ENCODE measurements around the gene GDF10. TPM values are rescaled to one million over a fixed set of nuclear protein-coding genes. Genes with fewer than 3 reads are reported as not detected.

The GDF10 gene
- total and polyA plus RNA-seq, 2 experiments from 2014 or later: 2.5 to 5.7 TPM

- peaks cover 3% of the 10 kb centered on the region for H3K4me1 ChIP-seq (ENCODE audit: insufficient read depth)
- no peaks in the 10 kb centered on the region for H3K36me3 ChIP-seq (replicated peaks; ENCODE audit: insufficient read depth, low read depth)
- H3K27ac ChIP-seq: no peak overlapping the region
- DNase-seq (ENCODE audit: low spot score): no peak
- H2AFZ ChIP-seq: no peak overlapping the region
- no peak overlapping the region for H3K4me3 ChIP-seq
- TF ChIP-seq EZH2phosphoT487 (IDR thresholded peaks at IDR 0.05; ENCODE audit: low read depth, severe bottlenecking, unreplicated experiment): no peak
- no peak for TF ChIP-seq EZH2 (IDR thresholded peaks at IDR 0.05; ENCODE audit: borderline replicate concordance)
- TF ChIP-seq, protein P1, sequence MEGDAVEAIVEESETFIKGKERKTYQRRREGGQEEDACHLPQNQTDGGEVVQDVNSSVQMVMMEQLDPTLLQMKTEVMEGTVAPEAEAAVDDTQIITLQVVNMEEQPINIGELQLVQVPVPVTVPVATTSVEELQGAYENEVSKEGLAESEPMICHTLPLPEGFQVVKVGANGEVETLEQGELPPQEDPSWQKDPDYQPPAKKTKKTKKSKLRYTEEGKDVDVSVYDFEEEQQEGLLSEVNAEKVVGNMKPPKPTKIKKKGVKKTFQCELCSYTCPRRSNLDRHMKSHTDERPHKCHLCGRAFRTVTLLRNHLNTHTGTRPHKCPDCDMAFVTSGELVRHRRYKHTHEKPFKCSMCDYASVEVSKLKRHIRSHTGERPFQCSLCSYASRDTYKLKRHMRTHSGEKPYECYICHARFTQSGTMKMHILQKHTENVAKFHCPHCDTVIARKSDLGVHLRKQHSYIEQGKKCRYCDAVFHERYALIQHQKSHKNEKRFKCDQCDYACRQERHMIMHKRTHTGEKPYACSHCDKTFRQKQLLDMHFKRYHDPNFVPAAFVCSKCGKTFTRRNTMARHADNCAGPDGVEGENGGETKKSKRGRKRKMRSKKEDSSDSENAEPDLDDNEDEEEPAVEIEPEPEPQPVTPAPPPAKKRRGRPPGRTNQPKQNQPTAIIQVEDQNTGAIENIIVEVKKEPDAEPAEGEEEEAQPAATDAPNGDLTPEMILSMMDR (IDR thresholded peaks at IDR 0.05; ENCODE audit: poor library complexity): no peak
- H3K9me3 ChIP-seq (ENCODE audit: low read depth): no peaks in the 10 kb centered on the region
- no peaks in the 10 kb centered on the region for H4K20me1 ChIP-seq (ENCODE audit: insufficient read depth, poor library complexity, severe bottlenecking)
- no peaks in the 10 kb centered on the region for H3K79me2 ChIP-seq
- 94% methylated on average over 1 of the region's 1 CpG for WGBS (ENCODE audit: low lambda C conversion rate, missing lambda C conversion rate)
- no peaks in the 10 kb centered on the region for H3K9me2 ChIP-seq (replicated peaks; ENCODE audit: insufficient read depth)
- no peak overlapping the region for H3K4me2 ChIP-seq
- no peaks in the 10 kb centered on the region for H3K27me3 ChIP-seq
These were observed 44.1 kb upstream of the GDF10 start for GRCh38 chr10:47255866-47256265.

- WGBS (ENCODE audit: low lambda C conversion rate, missing lambda C conversion rate): 81% methylated on average over 4 of the region's 4 CpGs
These were observed 43.2 kb upstream of the GDF10 start for GRCh38 chr10:47256751-47257336.

DNA sequence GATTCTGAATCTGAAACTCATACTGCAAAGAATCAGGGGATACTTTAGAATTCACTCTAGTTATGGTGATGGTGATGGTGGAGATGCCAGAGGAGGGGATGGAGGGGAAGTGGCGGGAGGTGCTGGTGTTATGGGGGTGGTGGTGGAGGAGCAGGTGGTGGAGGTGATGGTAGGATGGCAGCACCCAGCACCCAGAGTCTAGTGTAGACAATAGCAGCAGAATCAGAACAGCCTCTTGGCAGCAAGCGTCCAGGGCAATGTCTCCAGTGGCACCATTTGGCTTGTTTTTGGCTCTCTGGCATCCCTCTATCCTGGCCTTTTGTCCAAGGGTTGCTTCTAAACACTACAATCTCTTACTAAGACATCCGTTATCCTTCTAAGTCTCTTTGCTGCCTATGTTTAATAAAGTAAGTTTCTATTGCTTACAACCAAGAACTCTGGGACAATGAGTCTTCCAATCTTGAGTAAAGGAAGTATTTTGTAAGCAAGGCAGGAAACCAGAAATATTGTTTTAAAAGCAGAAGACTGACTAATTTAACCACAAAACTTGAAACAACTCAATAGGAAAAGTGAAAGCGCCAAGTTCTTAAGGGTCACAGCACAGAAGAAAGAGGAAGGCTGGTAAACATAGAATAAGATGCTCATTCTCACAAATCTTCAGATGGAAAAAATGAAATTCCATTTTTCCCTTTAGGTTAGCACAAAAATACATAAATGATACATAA, 42.4 kb upstream of the GDF10 start:
- Histone ChIP-seq H4K20me1 (ENCODE audit: insufficient read depth, poor library complexity, severe bottlenecking) (no peaks in the 10 kb centered on the region), H3K4me1 (ENCODE audit: insufficient read depth) (peaks cover 3% of the 10 kb centered on the region), H2AFZ (no peak overlapping the region), H3K4me3 (no peak overlapping the region), H3K27ac (no peak overlapping the region), H3K9me3 (ENCODE audit: low read depth) (no peaks in the 10 kb centered on the region), H3K9me2 (replicated peaks; ENCODE audit: insufficient read depth) (no peaks in the 10 kb centered on the region), H3K36me3 (replicated peaks; ENCODE audit: insufficient read depth, low read depth) (no peaks in the 10 kb centered on the region), H3K4me2 (no peak overlapping the region), H3K27me3 (no peaks in the 10 kb centered on the region), H3K79me2 (no peaks in the 10 kb centered on the region)
- DNase-seq (ENCODE audit: low spot score): no peak
- TF ChIP-seq, protein P1 (IDR thresholded peaks at IDR 0.05; ENCODE audit: poor library complexity): no peak
- TF ChIP-seq EZH2phosphoT487 (IDR thresholded peaks at IDR 0.05; ENCODE audit: low read depth, severe bottlenecking, unreplicated experiment) (no peak), EZH2 (IDR thresholded peaks at IDR 0.05; ENCODE audit: borderline replicate concordance) (no peak)
- WGBS (ENCODE audit: low lambda C conversion rate, missing lambda C conversion rate): 89% methylated on average over 4 of the region's 4 CpGs

More at GRCh38 chr10:47256751-47257336, 43.2 kb upstream of the GDF10 start:
- Histone ChIP-seq H3K9me2 (replicated peaks; ENCODE audit: insufficient read depth) (no peaks in the 10 kb centered on the region), H3K4me1 (ENCODE audit: insufficient read depth) (peaks cover 3% of the 10 kb centered on the region), H3K79me2 (no peaks in the 10 kb centered on the region), H4K20me1 (ENCODE audit: insufficient read depth, poor library complexity, severe bottlenecking) (no peaks in the 10 kb centered on the region), H2AFZ (no peak overlapping the region), H3K4me3 (no peak overlapping the region), H3K27ac (no peak overlapping the region), H3K4me2 (no peak overlapping the region), H3K9me3 (ENCODE audit: low read depth) (no peaks in the 10 kb centered on the region), H3K36me3 (replicated peaks; ENCODE audit: insufficient read depth, low read depth) (no peaks in the 10 kb centered on the region), H3K27me3 (no peaks in the 10 kb centered on the region)
- no peak for TF ChIP-seq EZH2 (IDR thresholded peaks at IDR 0.05; ENCODE audit: borderline replicate concordance)
- TF ChIP-seq EZH2phosphoT487 (IDR thresholded peaks at IDR 0.05; ENCODE audit: low read depth, severe bottlenecking, unreplicated experiment): no peak
- TF ChIP-seq, protein P1 (IDR thresholded peaks at IDR 0.05; ENCODE audit: poor library complexity): no peak
- DNase-seq (ENCODE audit: low spot score): no peak
